ENCODE measurements around the gene PDRG1. TPM values are rescaled to one million over a fixed set of nuclear protein-coding genes. Genes with fewer than 3 reads are reported as not detected.
"Not testable (repeated sequence)": the region's sequence is repeated elsewhere in the genome, so short reads cannot be mapped to it uniquely, and the experiment has no call there.

Gene PDRG1
- polyA plus RNA-seq, 1 experiment = 16.5 TPM

DNA sequence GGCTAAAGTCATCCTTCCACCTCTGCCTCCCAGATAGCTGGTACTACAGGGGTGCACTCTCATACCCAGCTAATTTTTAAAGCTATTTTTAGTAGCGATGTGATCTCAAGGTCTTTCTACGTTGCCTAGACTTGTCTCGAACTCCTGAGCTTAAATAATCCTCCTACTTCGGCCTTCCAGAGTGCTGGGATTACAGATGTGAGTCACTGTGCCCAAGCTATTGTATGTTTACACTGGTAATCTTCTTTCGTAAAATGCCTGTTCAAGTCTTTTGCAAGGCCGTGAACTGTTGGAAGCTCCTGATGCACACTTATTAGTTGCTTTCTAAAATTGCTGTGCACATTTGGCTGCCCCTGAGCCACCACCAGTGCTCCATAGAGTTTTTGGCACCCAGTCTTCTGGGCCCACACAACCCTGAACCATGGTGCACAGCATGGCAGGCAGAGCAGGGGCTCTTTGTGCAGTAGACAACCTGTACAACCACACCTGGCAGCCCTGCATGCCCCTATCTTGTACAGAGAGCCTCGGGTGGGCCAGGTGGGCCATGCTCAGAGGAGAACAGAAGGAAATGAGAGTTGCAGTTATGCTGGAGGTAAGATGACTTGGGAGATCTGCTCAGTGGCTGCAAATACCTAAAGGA lies 33.3 kb downstream of the PDRG1 start:
- POLR2A ChIA-PET = no interaction called here
- no peak overlapping the region for H3K4me3 ChIP-seq (ENCODE audit: low read depth, low read length)
- no peaks in the 10 kb centered on the region for H3K36me3 ChIP-seq (ENCODE audit: control insufficient read depth, insufficient read depth, low read length)
- peaks cover 14% of the 10 kb centered on the region for H3K27me3 ChIP-seq (ENCODE audit: control insufficient read depth, insufficient read depth, low read length)
- TF ChIP-seq, protein P1, sequence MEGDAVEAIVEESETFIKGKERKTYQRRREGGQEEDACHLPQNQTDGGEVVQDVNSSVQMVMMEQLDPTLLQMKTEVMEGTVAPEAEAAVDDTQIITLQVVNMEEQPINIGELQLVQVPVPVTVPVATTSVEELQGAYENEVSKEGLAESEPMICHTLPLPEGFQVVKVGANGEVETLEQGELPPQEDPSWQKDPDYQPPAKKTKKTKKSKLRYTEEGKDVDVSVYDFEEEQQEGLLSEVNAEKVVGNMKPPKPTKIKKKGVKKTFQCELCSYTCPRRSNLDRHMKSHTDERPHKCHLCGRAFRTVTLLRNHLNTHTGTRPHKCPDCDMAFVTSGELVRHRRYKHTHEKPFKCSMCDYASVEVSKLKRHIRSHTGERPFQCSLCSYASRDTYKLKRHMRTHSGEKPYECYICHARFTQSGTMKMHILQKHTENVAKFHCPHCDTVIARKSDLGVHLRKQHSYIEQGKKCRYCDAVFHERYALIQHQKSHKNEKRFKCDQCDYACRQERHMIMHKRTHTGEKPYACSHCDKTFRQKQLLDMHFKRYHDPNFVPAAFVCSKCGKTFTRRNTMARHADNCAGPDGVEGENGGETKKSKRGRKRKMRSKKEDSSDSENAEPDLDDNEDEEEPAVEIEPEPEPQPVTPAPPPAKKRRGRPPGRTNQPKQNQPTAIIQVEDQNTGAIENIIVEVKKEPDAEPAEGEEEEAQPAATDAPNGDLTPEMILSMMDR (IDR thresholded peaks at IDR 0.05; ENCODE audit: insufficient read depth, low read depth, low read length) = no peak
- CTCF ChIA-PET = interaction anchor here (1.2 to 1.3 kb wide), 2 partner anchors 9 to 27 kb away, joined by 4 to 5 read pairs; no protein-coding TSS in a partner anchor
- DNase-seq (ENCODE audit: low read depth) = no peak

DNA sequence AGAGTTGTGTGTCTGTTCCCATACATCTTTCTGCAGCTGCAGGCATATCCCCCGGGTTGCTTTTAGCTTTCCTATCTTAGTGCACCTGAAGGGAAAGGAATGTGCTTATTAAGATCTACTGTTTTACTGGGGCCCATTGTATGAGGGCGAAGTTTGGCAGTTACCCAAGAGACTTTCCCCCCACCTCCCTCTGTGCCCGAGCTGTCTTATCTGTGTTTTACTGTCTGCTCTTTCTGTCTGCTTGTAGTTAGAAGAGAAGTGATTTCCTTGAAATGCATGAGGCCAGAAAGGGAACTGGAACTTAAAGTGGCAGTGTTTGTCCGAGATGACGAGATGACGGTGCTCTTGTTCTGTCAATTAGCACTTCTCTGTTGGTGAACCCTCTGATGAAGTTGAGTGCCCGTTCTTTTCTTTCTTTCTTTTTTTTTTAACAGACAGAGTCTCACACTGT lies 33.9 kb downstream of the PDRG1 start:
- peaks cover 14% of the 10 kb centered on the region for H3K27me3 ChIP-seq (ENCODE audit: control insufficient read depth, insufficient read depth, low read length)
- H3K36me3 ChIP-seq (ENCODE audit: control insufficient read depth, insufficient read depth, low read length); POLR2A ChIA-PET; H3K4me3 ChIP-seq (ENCODE audit: low read depth, low read length); DNase-seq (ENCODE audit: low read depth); CTCF ChIA-PET: not testable (repeated sequence)

DNA sequence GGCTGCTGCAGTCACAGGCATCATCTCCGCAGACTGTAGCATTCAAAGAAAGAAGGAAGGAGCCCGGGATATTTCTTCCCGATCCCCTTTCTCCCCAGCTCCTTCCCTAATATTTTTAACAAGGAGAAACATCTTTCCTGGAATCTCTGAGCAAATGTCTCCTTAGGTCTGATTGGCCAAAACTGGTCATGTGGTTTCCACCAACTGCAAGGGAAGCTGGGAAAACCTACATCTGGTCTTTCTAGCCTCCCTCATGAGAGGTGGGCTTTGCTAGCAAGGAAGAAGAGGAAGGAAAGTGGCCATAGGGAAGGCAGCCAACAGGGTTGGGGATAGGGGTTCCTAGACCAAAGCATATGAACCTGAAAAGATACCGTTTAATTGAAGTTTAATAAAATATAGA lies 35.1 kb downstream of the PDRG1 start:
- POLR2A ChIA-PET = no interaction called here
- Histone ChIP-seq H3K4me3 (ENCODE audit: low read depth, low read length) (no peak overlapping the region), H3K27me3 (ENCODE audit: control insufficient read depth, insufficient read depth, low read length) (peaks cover 13% of the 10 kb centered on the region), H3K36me3 (ENCODE audit: control insufficient read depth, insufficient read depth, low read length) (no peaks in the 10 kb centered on the region)
- TF ChIP-seq, protein P1 (IDR thresholded peaks at IDR 0.05; ENCODE audit: insufficient read depth, low read depth, low read length) = no peak
- no peak for DNase-seq (ENCODE audit: low read depth)
- CTCF ChIA-PET = interaction anchor here (0.6 kb wide), 1 partner anchor 70 kb away, joined by 4 read pairs; no protein-coding TSS in a partner anchor

DNA sequence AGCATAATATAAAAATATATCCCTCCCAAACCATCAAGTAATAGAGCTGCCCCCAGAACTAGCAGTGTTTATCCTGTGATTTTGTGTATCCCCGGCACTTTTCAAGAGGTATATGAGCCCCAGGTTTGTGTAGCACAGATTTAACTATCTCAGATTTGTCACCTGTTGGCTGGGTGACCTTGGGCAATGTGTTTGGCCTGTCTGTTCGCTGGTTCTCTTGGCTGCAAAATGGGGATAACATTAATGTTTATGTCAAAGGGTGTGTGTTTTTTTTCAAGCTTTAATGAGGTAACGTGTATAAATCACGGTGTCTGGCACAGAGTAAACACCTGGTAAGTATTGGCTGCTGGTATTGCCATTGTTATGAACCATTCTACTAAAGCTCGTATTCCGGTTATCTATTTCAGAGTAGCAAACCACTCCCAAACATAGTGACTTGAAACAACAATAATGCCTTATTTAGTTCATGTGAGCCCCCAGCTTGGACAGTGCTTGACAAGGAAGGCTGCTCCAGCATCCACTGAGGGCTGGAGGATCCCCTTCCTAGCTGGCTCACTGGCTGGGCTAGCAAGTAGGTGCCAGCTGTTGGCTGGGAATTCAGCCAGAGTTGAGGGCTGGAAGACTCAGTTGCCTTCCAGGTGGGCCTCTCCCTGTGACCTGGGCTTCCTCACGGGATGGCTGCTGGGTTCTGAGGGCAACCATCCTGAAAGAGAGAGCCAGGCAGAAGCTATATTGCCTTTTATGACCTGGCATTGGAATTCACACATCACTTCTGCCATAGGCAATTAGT lies 36.2 kb downstream of the PDRG1 start:
- DNase-seq (ENCODE audit: low read depth) = no peak
- TF ChIP-seq, protein P1 (IDR thresholded peaks at IDR 0.05; ENCODE audit: insufficient read depth, low read depth, low read length) = no peak
- Histone ChIP-seq H3K36me3 (ENCODE audit: control insufficient read depth, insufficient read depth, low read length) (no peaks in the 10 kb centered on the region), H3K27me3 (ENCODE audit: control insufficient read depth, insufficient read depth, low read length) (peaks cover 13% of the 10 kb centered on the region), H3K4me3 (ENCODE audit: low read depth, low read length) (no peak overlapping the region)
- ChIA-PET POLR2A (interaction anchor here (0.6 kb wide), 1 partner anchor 25 kb away, joined by 3 read pairs; no protein-coding TSS in a partner anchor), CTCF (no interaction called here)

DNA sequence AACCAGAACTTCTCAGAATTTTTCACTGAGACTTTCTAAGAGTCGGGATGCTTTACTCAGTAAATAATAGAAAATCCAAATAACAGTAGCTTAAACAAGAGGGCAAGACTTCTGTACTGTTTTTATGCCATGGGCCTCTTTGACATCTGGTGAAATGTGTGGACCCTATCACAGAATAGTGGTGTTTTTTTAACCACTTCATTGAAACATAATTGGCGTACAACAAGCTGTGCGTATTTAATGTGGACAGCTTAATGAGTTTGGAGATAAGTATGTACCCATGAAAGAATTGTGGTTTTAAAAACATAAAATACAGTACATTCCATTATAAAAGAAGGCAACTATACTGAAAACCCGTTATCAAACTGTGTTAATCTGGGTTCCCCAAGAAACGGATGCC lies 37.7 kb downstream of the PDRG1 start:
- ChIA-PET POLR2A (no interaction called here), CTCF (interaction anchor here (1.8 to 1.9 kb wide), 2 partner anchors 9 to 38 kb away, joined by 5 to 6 read pairs; partner anchors contain the start of gene PDRG1)
- TF ChIP-seq, protein P1 (IDR thresholded peaks at IDR 0.05; ENCODE audit: insufficient read depth, low read depth, low read length) = no peak
- DNase-seq (ENCODE audit: low read depth) = no peak
- Histone ChIP-seq H3K27me3 (ENCODE audit: control insufficient read depth, insufficient read depth, low read length) (peaks cover 9% of the 10 kb centered on the region), H3K36me3 (ENCODE audit: control insufficient read depth, insufficient read depth, low read length) (no peaks in the 10 kb centered on the region), H3K4me3 (ENCODE audit: low read depth, low read length) (no peak overlapping the region)
